NCI-H446 (cell line): ENCODE results near the gene PLEKHD1.

Experiments
- DNase-seq, 2 experiments: peaks; one replicate each; lab custom pipeline; 2025; lab: John Stamatoyannopoulos, UW

Gene PLEKHD1

DNA sequence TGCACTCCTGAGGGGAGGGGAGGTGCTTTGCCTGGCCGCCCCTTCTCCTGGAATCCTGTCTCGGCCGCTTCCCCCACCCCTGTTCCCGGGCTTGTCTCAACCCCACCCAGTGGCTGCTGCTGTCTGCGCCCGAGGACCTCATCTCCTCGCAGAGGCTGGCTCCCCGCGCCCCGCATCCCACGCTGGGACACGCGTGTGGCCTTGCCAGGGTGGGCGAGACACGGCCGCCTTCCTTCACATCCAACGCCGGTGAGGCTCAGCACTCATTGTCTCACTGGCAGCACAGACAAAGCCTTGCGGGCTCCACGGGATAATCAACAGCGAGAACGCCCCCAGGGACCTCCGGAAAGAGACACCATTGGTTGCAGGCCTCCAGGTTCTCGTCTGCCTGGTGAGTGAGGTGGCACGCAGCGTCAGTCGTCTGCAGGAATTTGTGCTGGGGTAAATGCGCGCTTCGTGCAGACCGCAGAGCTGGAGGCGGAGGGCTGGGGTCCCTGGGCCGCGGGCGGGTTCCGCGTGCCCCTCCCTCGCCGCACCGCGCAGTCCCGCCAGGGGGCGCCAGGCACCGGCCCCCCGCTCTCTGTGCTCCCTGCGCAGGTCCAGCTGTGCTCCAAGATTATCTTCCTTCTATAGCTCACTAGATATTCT, 63.3 kb downstream of the PLEKHD1 start:
- no peak for DNase-seq

GRCh38 chr14:69548566-69548965, 64.0 kb downstream of the PLEKHD1 start:
- no peak for DNase-seq

GRCh38 chr14:69551511-69551910, 67.0 kb downstream of the PLEKHD1 start:
- no peak for DNase-seq

DNA sequence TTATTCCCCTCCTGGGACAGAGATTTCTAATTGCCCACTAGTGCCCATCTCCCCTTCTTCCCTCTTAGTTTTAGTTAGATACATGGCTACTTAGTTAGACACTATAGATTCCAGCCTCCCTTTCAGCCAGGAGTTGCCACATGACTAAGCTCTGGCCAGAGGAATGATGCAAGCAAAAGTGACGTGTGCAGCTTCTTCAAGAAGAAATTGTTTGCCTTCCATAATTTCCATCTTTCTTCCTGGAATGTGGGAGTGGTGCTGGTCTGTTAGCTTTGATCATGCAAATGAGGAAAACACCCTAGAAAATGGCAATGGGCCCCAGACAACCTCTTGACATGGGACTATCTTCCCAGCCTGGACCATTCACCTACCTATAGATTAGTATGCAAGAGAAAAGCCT, 68.7 kb downstream of the PLEKHD1 start:
- no peak for DNase-seq

GRCh38 chr14:69554500-69554899, 70.0 kb downstream of the PLEKHD1 start:
- peak; percentile 6 to 63 for DNase-seq

DNA sequence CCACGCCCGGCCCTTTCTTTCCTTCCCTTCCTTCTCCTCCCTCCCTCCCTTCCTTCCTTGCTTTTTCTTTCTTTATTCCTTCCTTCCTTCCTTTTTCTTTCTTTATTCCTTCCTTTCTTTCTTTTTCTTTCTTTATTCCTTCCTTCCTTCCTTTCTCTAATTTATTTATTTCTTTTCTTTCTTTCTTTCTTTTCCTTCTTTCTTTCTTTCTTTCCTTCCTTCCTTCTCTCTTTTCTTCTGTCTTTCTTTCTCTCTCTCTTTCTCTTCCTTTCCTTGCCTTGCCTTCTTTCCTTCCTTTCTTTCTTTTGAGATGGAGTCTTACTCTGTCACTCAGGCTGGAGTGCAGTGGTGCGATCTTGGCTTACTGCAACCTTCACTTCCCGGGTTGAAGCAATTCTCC, 74.2 kb downstream of the PLEKHD1 start:
- no peak for DNase-seq

DNA sequence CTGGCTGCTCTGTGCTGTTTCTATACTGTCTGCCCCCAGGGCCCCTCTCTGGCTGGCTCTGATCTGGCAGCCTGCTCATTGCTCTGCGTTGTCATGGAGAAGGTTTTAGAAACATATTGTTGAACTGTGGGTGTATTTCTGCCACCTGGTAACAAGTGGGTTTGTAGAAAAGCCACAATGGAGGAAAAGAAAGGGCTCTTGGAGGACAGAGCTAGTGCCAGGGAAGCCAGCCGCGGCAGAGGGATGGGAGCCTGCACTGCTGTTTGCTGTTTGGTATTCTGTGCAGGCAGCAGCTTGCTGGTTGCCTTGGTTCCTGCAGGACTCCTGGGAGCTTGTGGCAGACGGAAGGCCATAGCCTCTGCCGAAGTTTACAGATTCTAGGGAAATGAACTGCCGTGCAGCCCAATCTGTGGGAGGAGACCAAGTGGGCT, 75.1 kb downstream of the PLEKHD1 start:
- DNase-seq = peak; percentile 83 to 84

DNA sequence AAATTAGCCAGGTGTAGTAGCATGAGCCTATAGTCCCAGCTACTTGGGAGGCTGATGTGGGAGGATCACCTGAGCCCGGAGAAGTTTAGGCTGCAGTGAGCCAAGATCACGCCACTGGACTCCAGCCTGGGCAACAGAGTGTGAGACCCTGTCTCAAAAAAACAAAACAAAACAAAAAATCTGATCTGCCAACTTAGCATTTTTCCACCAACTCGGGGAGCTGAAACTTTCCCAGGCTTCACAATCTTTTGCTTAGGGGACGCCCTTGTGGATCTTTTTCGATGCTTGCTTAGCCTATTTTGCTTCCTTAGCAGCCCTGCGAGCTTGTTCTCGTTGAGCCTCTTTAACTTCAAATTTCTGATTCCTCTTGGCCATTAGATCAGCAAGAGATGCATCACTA, 76.3 kb downstream of the PLEKHD1 start:
- DNase-seq = no peak

- no peak for DNase-seq
These were observed 77.4 kb downstream of the PLEKHD1 start for GRCh38 chr14:69561893-69562292.

DNA sequence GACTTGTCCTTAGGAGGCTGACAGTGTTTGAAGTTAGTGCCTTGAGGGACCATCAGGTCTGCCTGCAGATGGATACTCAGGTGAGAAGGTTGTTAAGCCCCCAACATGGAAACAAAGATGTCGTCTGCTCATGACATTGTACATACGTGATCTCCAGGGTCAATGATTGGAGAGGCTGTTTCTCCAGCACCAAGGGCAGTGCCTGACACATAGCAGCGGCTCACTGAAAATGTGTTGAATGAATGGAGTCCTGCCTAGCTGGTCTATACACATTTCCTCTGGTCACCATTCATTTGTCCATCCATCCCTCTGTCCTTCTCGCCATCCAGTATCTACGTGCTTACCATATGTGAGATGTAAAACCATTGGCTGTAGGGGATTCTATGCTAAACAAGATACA, 83.0 kb downstream of the PLEKHD1 start:
- DNase-seq = no peak

- DNase-seq = no peak
These were observed 85.3 kb downstream of the PLEKHD1 start for GRCh38 chr14:69569859-69570258.

GRCh38 chr14:69570836-69571330, 86.4 kb downstream of the PLEKHD1 start:
- no peak for DNase-seq

DNA sequence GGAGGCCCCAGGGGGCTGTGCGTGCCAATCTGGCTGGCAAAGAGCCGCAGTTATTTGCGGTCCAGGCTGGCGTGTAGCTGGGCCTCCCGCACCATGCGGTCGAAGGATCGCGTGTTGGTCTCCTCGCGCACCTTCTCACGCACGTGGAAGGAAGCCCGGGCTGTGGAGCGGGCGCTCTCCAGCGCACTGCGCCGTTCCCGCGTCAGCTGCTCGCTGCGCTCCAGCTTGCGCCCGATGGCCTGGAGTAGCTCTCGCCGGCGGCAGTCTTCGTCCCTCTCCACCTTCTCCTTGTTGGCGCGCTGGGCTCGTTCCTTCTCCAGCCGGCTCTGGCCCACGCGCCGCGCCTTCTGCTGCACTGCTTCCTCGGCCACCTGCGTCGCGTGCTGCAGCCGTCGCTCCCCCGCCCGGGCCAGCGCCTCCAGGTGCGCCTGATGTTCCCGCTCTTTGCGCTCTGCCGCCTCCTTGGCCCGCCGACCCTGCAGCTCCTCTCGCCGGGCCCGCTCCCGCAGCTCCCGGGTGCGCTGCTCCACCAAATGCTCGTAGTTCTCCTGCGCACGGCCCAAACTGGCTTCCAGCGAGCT, 87.0 kb downstream of the PLEKHD1 start:
- no peak for DNase-seq

GRCh38 chr14:69572030-69572840, 87.7 kb downstream of the PLEKHD1 start:
- no peak for DNase-seq

- no peak for DNase-seq
These were observed 88.3 kb downstream of the PLEKHD1 start for GRCh38 chr14:69572841-69573135.

DNA sequence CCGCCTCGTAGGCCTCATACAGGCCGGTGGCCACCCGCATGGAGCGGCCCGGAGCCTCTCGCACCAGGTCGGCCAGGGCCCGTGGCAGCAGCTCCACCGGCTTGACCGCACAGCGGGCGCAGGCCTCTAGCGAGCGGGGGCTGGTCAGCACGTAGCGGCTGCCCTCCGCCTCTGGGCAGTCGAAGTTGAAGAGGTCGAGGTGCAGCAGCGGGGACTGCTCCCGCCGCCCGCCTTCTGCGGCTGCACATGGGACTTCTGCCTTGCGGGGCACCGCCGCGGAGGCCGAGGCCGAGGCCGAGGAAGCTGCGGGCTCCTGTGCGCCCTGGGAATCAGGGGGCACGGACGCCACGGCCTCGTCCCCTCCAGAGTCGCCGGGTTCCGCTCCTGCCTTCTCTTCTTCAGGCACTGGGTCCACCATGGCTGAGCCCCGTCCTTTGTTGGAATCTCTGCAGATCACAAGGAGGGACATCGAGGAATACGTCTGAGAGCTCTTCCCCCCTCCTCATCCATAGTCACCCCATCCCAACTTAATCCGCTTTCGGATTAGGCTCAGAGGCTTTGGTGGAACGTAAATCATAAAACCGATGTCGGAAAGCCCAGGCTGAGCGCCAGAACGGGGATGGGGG, 88.8 kb downstream of the PLEKHD1 start:
- DNase-seq = no peak

DNA sequence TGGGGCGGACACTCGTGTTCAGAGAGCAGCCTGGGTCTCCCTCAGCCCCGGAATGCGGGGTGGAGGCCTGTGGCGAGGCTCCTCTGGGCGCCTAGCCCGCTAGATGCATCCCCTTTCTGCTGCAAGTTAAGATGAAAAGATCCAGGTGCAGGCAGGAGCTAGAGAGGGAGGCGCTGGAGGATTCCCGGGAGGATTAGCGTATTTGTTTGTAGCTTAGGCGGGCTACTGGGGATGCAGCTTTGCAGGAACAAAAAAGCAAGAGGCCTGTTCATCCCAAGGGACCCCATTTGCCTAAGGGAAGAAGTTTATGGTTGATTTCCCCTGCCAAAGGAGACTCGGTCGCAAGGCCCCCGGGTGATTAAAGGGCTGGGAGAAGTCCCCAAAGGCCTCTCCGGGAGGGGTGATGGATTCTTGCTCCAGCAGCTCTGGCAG, 89.3 kb downstream of the PLEKHD1 start:
- DNase-seq = no peak

- peak; percentile 43 to 70 for DNase-seq
These were observed 89.9 kb downstream of the PLEKHD1 start, which contains the start of gene CCDC177 for GRCh38 chr14:69574263-69574953. Gene CCDC177, minus strand, starts transcription at chr14:69574871. Its CDS starts 1,249 bp downstream, at chr14:69573622.

DNA sequence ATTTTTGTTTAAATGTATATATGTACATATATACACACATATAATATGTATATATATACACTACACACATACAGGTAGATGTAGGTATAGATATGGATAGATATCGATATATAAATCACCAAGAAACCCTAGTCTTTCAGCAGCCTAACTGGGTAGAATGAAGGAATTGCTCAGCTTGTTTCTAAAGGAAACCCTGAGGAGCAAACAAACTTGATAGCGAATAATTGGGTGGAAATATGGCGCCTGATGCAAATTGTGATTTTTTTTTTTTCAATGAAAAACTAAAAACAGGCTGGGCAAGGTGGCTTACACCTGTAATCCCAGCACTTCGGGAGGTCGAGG, 90.4 kb downstream of the PLEKHD1 start:
- no peak for DNase-seq

GRCh38 chr14:69579476-69579875, 94.9 kb downstream of the PLEKHD1 start:
- no peak for DNase-seq

- peak in 1 of 2 experiments; percentile 55 for DNase-seq
These were observed 95.6 kb downstream of the PLEKHD1 start for GRCh38 chr14:69580009-69580577.
